ENCODE measurements around the gene PCED1A.

DNA sequence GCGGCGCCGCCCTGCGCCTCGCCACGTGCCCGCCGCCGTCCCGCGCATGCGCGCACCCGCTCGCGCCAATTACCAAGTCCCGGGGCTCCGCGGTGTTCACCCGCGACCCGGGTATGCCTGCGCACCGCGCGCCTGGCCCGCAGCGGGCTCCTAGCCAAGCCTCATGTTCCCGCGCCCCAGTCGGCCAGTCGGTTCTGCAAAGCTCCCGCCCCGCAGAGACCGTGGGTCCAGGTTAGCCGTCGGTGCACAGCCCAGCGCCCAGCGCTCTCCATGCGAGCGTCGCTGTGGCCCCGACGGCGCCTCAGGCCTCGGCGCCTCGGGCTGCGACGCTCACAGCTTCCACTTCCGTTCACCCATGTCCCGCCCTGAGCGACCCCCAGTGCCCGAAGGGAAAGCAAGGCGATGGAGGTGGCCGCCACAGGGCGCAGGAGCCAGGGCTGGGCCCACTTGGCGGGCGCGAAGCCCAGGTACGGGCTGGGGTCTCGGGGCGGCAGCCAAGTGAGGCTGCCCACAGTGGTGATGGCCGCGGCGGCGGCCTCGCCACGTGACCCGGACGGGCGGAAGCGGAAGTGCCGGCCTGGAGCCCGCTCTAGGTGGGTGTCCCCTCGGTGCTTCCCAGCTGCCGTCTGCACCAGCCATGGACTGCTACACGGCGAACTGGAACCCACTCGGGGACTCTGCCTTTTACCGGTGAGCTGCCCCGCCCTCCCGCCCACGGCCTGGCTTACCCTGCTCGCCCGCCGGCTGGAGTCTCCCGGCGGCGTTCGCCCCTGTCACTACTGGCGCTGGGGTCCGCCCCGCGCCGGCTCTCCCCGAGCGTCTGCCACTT lies at the start of gene PCED1A, which contains the start of gene VPS16:
- TF ChIP-seq POLR2A (IDR thresholded peaks at IDR 0.05; ENCODE audit: low read length), result peak; percentile 63
- TF ChIP-seq GATA1 (IDR thresholded peaks at IDR 0.05; ENCODE audit: low read depth, low read length), result no peak
